ENCODE results near the gene GPC6. TPM values are rescaled to one million over a fixed set of nuclear protein-coding genes. Genes with fewer than 3 reads are reported as not detected.

GPC6 gene
- total RNA-seq, 2 experiments from 2014 or later, result not detected

GRCh38 chr13:93289053-93289452 is 62.4 kb downstream of the GPC6 start:
- intact Hi-C loops (cut with micrococcal nuclease; ENCODE audit: unreplicated experiment), result no loop called here
- no peaks in the 10 kb centered on the region for H3K9me2 ChIP-seq (ENCODE audit: insufficient read depth, low read length)
- no peak overlapping the region for H2AFZ ChIP-seq (ENCODE audit: low read length)
- no peaks in the 10 kb centered on the region for H3K79me2 ChIP-seq (ENCODE audit: insufficient read depth, low read depth, low read length)
- no TSS peak for BruUV-seq (replicated peaks)
- H3K4me3 ChIP-seq (ENCODE audit: low read depth, low read length, poor library complexity, severe bottlenecking), result no peak overlapping the region
- H3K27ac ChIP-seq (ENCODE audit: low read depth, low read length, poor library complexity, severe bottlenecking), result no peak overlapping the region
- no peak overlapping the region for H3K4me2 ChIP-seq (ENCODE audit: low read length)
- H3K9me3 ChIP-seq (ENCODE audit: low read length), result no peaks in the 10 kb centered on the region
- no peaks in the 10 kb centered on the region for H4K20me1 ChIP-seq (ENCODE audit: insufficient read depth, low read length)
- ChIA-PET CTCF (ENCODE audit: unreplicated experiment) (no interaction called here), POLR2A (no interaction called here)
- H3K36me3 ChIP-seq (ENCODE audit: insufficient read depth, low read length), result no peaks in the 10 kb centered on the region
- no peaks in the 10 kb centered on the region for H3K4me1 ChIP-seq (ENCODE audit: insufficient read depth, low read length, poor library complexity, severe bottlenecking)
- TF ChIP-seq CTCF (conservative IDR thresholded peaks at IDR 0.05; ENCODE audit: low read length) (no peak), EZH2phosphoT487 (IDR thresholded peaks at IDR 0.05; ENCODE audit: borderline replicate concordance, low read depth, low read length) (no peak)
- no peak for DNase-seq (ENCODE audit: low spot score)

GRCh38 chr13:93289842-93290241 is 63.2 kb downstream of the GPC6 start:
- H2AFZ ChIP-seq (ENCODE audit: low read length), result no peak overlapping the region
- no peaks in the 10 kb centered on the region for H3K79me2 ChIP-seq (ENCODE audit: insufficient read depth, low read depth, low read length)
- H3K9me2 ChIP-seq (ENCODE audit: insufficient read depth, low read length), result no peaks in the 10 kb centered on the region
- no peaks in the 10 kb centered on the region for H3K36me3 ChIP-seq (ENCODE audit: insufficient read depth, low read length)
- H3K4me2 ChIP-seq (ENCODE audit: low read length), result no peak overlapping the region
- no TSS peak for BruUV-seq (replicated peaks)
- TF ChIP-seq CTCF (conservative IDR thresholded peaks at IDR 0.05; ENCODE audit: low read length) (no peak), EZH2phosphoT487 (IDR thresholded peaks at IDR 0.05; ENCODE audit: borderline replicate concordance, low read depth, low read length) (no peak)
- H3K4me3 ChIP-seq (ENCODE audit: low read depth, low read length, poor library complexity, severe bottlenecking), result no peak overlapping the region
- no peak overlapping the region for H3K27ac ChIP-seq (ENCODE audit: low read depth, low read length, poor library complexity, severe bottlenecking)
- no peaks in the 10 kb centered on the region for H4K20me1 ChIP-seq (ENCODE audit: insufficient read depth, low read length)
- no peak for DNase-seq (ENCODE audit: low spot score)
- intact Hi-C loops (cut with micrococcal nuclease; ENCODE audit: unreplicated experiment), result no loop called here
- no peaks in the 10 kb centered on the region for H3K4me1 ChIP-seq (ENCODE audit: insufficient read depth, low read length, poor library complexity, severe bottlenecking)
- no peaks in the 10 kb centered on the region for H3K9me3 ChIP-seq (ENCODE audit: low read length)
- POLR2A ChIA-PET, result no interaction called here
- CTCF ChIA-PET (ENCODE audit: unreplicated experiment), result no interaction called here

- H3K27ac ChIP-seq (ENCODE audit: low read depth, low read length, poor library complexity, severe bottlenecking), result no peak overlapping the region
- DNase-seq (ENCODE audit: low spot score), result no peak
- H3K9me3 ChIP-seq (ENCODE audit: low read length), result no peaks in the 10 kb centered on the region
- no peaks in the 10 kb centered on the region for H3K79me2 ChIP-seq (ENCODE audit: insufficient read depth, low read depth, low read length)
- no peaks in the 10 kb centered on the region for H3K36me3 ChIP-seq (ENCODE audit: insufficient read depth, low read length)
- ChIA-PET POLR2A (no interaction called here), CTCF (ENCODE audit: unreplicated experiment) (no interaction called here)
- TF ChIP-seq EZH2phosphoT487 (IDR thresholded peaks at IDR 0.05; ENCODE audit: borderline replicate concordance, low read depth, low read length), result no peak
- no peak for TF ChIP-seq CTCF (conservative IDR thresholded peaks at IDR 0.05; ENCODE audit: low read length)
- BruUV-seq (replicated peaks), result no TSS peak
- H3K4me1 ChIP-seq (ENCODE audit: insufficient read depth, low read length, poor library complexity, severe bottlenecking), result no peaks in the 10 kb centered on the region
- intact Hi-C loops (cut with micrococcal nuclease; ENCODE audit: unreplicated experiment), result no loop called here
- H4K20me1 ChIP-seq (ENCODE audit: insufficient read depth, low read length), result no peaks in the 10 kb centered on the region
- no peak overlapping the region for H3K4me3 ChIP-seq (ENCODE audit: low read depth, low read length, poor library complexity, severe bottlenecking)
- no peak overlapping the region for H2AFZ ChIP-seq (ENCODE audit: low read length)
- H3K9me2 ChIP-seq (ENCODE audit: insufficient read depth, low read length), result no peaks in the 10 kb centered on the region
- no peak overlapping the region for H3K4me2 ChIP-seq (ENCODE audit: low read length)
Measured at GRCh38 chr13:93290503-93290902, 63.9 kb downstream of the GPC6 start.

All from OCI-LY7 (cell line).